ENCODE data around the gene ADAMTSL3.
A peak's percentile ranks its signal among the peaks of the same experiment; 100 is the strongest.

Gene ADAMTSL3

GRCh38 chr15:83930392-83931212 is 276.7 kb downstream of the ADAMTSL3 start:
- H2AFZ ChIP-seq (ENCODE audit: low read depth, low read length, severe bottlenecking), result no peak overlapping the region
- H3K9me2 ChIP-seq (replicated peaks; ENCODE audit: insufficient read depth, low read length), result no peaks in the 10 kb centered on the region
- no peak overlapping the region for H3K27ac ChIP-seq (ENCODE audit: low read depth, low read length)
- H3K27me3 ChIP-seq (ENCODE audit: low read length), result no peaks in the 10 kb centered on the region
- no peaks in the 10 kb centered on the region for H3F3A ChIP-seq (ENCODE audit: insufficient read depth)
- H3K9ac ChIP-seq (ENCODE audit: low read length), result no peak overlapping the region
- no peak overlapping the region for H3K4me2 ChIP-seq (ENCODE audit: low read depth, low read length, poor library complexity, severe bottlenecking)
- no peak overlapping the region for H3K4me3 ChIP-seq (ENCODE audit: insufficient read depth, low read length, poor library complexity, severe bottlenecking)
- H3K79me2 ChIP-seq (ENCODE audit: insufficient read depth, low read length), result no peaks in the 10 kb centered on the region
- no peaks in the 10 kb centered on the region for H4K20me1 ChIP-seq (ENCODE audit: low read depth, low read length)
- H3K9me3 ChIP-seq (ENCODE audit: insufficient read depth, low read length), result peaks cover 9% of the 10 kb centered on the region; the same call in 1 of the 2 replicates
- no peaks in the 10 kb centered on the region for H3K36me3 ChIP-seq (ENCODE audit: low read length)
- TF ChIP-seq EZH2phosphoT487 (conservative IDR thresholded peaks at IDR 0.05; ENCODE audit: low read length) (no peak), CTCF (IDR thresholded peaks at IDR 0.05; ENCODE audit: insufficient read depth, low read length, poor library complexity, severe bottlenecking) (no peak)

- TF ChIP-seq EZH2phosphoT487 (conservative IDR thresholded peaks at IDR 0.05; ENCODE audit: low read length), result no peak
- TF ChIP-seq CTCF (IDR thresholded peaks at IDR 0.05; ENCODE audit: insufficient read depth, low read length, poor library complexity, severe bottlenecking), result no peak
- Histone ChIP-seq H3K4me3 (ENCODE audit: insufficient read depth, low read length, poor library complexity, severe bottlenecking) (no peak overlapping the region), H3K4me2 (ENCODE audit: low read depth, low read length, poor library complexity, severe bottlenecking) (no peak overlapping the region), H3F3A (ENCODE audit: insufficient read depth) (no peaks in the 10 kb centered on the region), H3K9me3 (ENCODE audit: insufficient read depth, low read length) (peaks cover 9% of the 10 kb centered on the region; the same call in 1 of the 2 replicates), H3K79me2 (ENCODE audit: insufficient read depth, low read length) (no peaks in the 10 kb centered on the region), H3K36me3 (ENCODE audit: low read length) (no peaks in the 10 kb centered on the region), H3K9me2 (replicated peaks; ENCODE audit: insufficient read depth, low read length) (no peaks in the 10 kb centered on the region), H2AFZ (ENCODE audit: low read depth, low read length, severe bottlenecking) (no peak overlapping the region), H3K27me3 (ENCODE audit: low read length) (no peaks in the 10 kb centered on the region), H3K9ac (ENCODE audit: low read length) (no peak overlapping the region), H4K20me1 (ENCODE audit: low read depth, low read length) (no peaks in the 10 kb centered on the region), H3K27ac (ENCODE audit: low read depth, low read length) (no peak overlapping the region)
Observed at GRCh38 chr15:83935774-83936173, 281.9 kb downstream of the ADAMTSL3 start.

- H3K4me2 ChIP-seq (ENCODE audit: low read depth, low read length, poor library complexity, severe bottlenecking), result no peak overlapping the region
- no peaks in the 10 kb centered on the region for H3K9me3 ChIP-seq (ENCODE audit: insufficient read depth, low read length)
- peaks cover 6% of the 10 kb centered on the region; the same call in 1 of the 2 replicates for H3K27me3 ChIP-seq (ENCODE audit: low read length)
Observed at GRCh38 chr15:83940136-83940535, 286.2 kb downstream of the ADAMTSL3 start.

More at GRCh38 chr15:83940136-83940535, 286.2 kb downstream of the ADAMTSL3 start:
- peak overlapping the region; percentile 17 for H2AFZ ChIP-seq (ENCODE audit: low read depth, low read length, severe bottlenecking)
- no peaks in the 10 kb centered on the region for H3F3A ChIP-seq (ENCODE audit: insufficient read depth)
- no peak for TF ChIP-seq CTCF (IDR thresholded peaks at IDR 0.05; ENCODE audit: insufficient read depth, low read length, poor library complexity, severe bottlenecking)
- TF ChIP-seq EZH2phosphoT487 (conservative IDR thresholded peaks at IDR 0.05; ENCODE audit: low read length), result no peak
- H3K4me3 ChIP-seq (ENCODE audit: insufficient read depth, low read length, poor library complexity, severe bottlenecking), result no peak overlapping the region
- no peaks in the 10 kb centered on the region for H3K9me2 ChIP-seq (replicated peaks; ENCODE audit: insufficient read depth, low read length)
- no peaks in the 10 kb centered on the region for H4K20me1 ChIP-seq (ENCODE audit: low read depth, low read length)
- no peaks in the 10 kb centered on the region for H3K79me2 ChIP-seq (ENCODE audit: insufficient read depth, low read length)
- H3K27ac ChIP-seq (ENCODE audit: low read depth, low read length), result no peak overlapping the region
- H3K9ac ChIP-seq (ENCODE audit: low read length), result no peak overlapping the region
- H3K36me3 ChIP-seq (ENCODE audit: low read length), result no peaks in the 10 kb centered on the region

Data from SU-DHL-6 (cell line).